ENCODE measurements around the gene SUGP1.
"Not testable (repeated sequence)": the region's sequence is repeated elsewhere in the genome, so short reads cannot be mapped to it uniquely, and the experiment has no call there.

Gene SUGP1

DNA sequence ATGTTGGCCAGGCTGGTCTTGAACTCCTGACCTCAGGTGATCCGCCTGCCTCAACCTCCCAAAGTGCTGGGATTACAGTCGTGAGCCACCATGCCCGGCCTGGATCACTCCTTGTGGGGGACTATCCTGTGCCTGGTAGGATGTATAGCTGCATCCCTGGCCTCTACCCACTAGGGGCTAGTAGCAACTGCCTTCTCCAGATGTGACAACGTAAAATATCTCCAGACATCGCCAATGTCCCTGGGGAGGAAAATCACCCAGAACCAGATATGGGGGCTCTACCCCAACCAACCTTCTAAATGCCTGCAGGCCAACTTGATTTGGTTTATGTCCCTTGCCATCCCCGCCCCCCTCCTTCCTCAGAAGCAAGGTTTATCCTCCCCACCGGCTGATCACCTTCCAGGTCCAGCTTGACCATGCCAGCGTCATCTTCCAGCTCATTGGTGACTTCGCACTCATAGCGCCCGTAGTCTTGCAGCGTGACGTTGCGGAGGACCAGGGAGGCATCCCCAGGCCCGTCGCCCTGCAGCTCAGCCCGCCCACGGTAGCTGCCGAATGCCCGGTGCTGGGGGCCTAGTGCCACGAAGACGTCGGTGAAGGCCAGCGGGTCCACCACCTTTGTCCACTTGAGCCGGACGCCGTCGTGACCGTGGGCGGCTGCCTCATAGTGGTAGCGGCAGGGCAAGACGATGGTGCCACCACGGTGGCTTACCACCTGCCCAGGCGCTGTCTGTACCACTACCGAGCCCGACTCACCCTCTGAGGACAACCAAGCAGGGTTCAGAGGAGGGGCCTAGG lies 59.7 kb downstream of the SUGP1 start:
- Histone ChIP-seq H3K4me1 (ENCODE audit: insufficient read depth, low read length) (no peaks in the 10 kb centered on the region), H3K9me3 (ENCODE audit: insufficient read depth, low read depth, low read length) (no peaks in the 10 kb centered on the region), H3K36me3 (ENCODE audit: insufficient read depth, low read length) (no peaks in the 10 kb centered on the region), H3K9ac (ENCODE audit: low read depth, low read length) (0 out of 2 replicates have a peak overlapping the region, but pooled peaks have one; percentile 30), H3K27ac (ENCODE audit: low read depth, low read length) (no peak overlapping the region), H3K27me3 (ENCODE audit: insufficient read depth, low read length) (peaks cover 33% of the 10 kb centered on the region), H3K4me3 (ENCODE audit: low read length) (peak overlapping the region; percentile 72)
- 80% methylated on average over 36 of the region's 36 CpGs for WGBS

DNA sequence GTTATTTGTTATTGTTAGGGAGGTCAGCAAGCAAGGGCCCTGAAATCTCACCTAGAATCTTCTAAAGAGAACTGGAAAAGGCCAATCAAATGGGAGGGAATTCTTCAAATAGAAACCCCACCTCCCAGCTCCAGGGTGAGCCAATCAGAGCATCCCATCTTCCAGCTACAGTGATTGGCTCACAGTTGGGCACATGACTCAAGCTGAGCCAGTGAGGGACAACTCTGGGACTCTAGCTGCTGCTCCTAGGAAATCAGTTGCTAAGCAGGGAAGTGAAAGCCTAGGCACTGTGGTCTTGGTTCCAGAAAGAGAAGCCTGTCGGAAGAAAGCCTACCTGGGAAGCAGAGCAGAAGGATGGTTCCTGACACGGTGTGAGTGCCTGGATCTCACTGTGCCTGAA lies 60.6 kb downstream of the SUGP1 start:
- WGBS: 84% methylated on average over 2 of the region's 2 CpGs
- Histone ChIP-seq H3K36me3 (ENCODE audit: insufficient read depth, low read length) (no peaks in the 10 kb centered on the region), H3K4me3 (ENCODE audit: low read length) (no peak overlapping the region), H3K9me3 (ENCODE audit: insufficient read depth, low read depth, low read length) (no peaks in the 10 kb centered on the region), H3K4me1 (ENCODE audit: insufficient read depth, low read length) (no peaks in the 10 kb centered on the region), H3K9ac (ENCODE audit: low read depth, low read length) (no peak overlapping the region), H3K27me3 (ENCODE audit: insufficient read depth, low read length) (peaks cover 33% of the 10 kb centered on the region), H3K27ac (ENCODE audit: low read depth, low read length) (no peak overlapping the region)

DNA sequence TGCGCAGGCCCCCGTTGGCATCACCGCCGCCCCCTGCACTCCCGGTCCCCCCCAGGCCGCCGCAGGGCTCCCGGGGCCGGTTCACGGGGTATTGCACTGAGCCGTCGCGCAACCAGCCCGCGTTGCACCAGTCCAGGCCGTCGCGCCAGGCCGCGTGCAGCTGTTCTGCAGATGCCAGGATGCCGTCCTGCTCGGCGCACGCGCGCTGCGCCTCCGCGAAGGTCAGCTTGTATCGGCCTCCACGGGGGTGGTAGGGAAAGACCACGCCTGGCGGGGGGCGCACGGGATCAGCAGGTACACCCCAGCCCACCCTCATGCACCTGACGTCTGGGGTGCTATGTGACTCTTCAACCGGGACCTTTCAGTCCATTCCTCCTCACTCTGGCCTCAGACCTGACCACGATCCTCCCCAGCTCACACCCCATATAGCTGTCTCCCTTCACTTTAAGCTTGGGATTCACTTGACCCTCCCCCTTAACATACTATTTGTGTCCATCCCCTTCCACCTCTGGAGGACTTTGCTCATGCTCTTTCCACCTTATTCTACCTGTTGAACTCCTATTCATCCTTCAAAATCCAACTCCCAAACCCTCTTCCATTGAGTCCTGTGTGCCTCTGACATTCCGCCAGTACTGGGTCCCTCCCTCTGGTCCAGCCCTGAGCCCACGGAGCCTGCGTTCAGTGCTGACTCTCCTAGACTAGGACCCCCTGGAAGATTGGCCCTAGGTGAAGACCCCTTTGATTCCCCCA lies 61.5 kb downstream of the SUGP1 start:
- Histone ChIP-seq H3K27me3 (ENCODE audit: insufficient read depth, low read length) (peaks cover 30% of the 10 kb centered on the region), H3K27ac (ENCODE audit: low read depth, low read length) (no peak overlapping the region), H3K4me1 (ENCODE audit: insufficient read depth, low read length) (no peaks in the 10 kb centered on the region), H3K36me3 (ENCODE audit: insufficient read depth, low read length) (no peaks in the 10 kb centered on the region), H3K9ac (ENCODE audit: low read depth, low read length) (no peak overlapping the region), H3K9me3 (ENCODE audit: insufficient read depth, low read depth, low read length) (no peaks in the 10 kb centered on the region), H3K4me3 (ENCODE audit: low read length) (no peak overlapping the region)
- WGBS: 96% methylated on average over 41 of the region's 41 CpGs

DNA sequence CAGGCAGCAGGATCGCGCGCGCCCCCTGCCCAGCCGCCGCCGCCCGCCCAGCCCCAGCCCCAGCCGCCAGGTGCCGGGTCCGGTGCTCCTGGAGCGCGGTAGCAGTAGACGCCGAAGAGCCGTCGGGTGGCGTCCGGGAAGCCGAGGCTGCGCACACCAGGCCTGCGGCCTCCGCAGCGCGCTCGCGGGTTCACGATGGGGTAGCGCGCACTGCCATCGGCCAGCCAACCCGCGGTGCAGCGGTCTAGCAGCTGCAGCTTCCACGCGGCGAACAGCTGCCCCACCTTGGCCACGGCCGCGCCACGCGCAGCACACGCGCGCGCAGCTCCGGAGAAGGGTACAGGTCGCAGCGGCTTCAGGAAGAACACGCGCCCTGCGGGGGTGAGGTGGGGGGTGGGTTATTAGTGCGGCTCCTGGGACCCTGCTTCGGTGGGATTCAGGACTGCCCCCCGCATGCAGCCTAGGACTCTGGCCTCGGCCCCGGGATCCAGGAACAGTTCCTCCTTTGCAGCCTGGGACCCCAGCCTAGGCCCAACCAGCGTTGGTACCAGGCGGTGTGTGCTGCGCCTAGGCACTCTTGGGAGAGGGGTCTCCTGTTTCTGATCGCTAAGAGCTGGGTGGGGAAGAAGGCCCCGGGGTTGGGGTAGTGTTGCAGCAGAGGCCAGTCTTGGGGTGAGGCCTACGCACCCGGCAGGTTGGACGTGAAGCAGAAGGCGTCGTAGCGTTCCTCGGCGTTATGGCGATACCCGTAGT lies 62.3 kb downstream of the SUGP1 start:
- H3K27ac ChIP-seq (ENCODE audit: low read depth, low read length): no peak overlapping the region
- H3K9me3 ChIP-seq (ENCODE audit: insufficient read depth, low read depth, low read length): no peaks in the 10 kb centered on the region
- H3K27me3 ChIP-seq (ENCODE audit: insufficient read depth, low read length): peaks cover 22% of the 10 kb centered on the region
- no peaks in the 10 kb centered on the region for H3K4me1 ChIP-seq (ENCODE audit: insufficient read depth, low read length)
- H3K4me3 ChIP-seq (ENCODE audit: low read length): no peak overlapping the region
- no peaks in the 10 kb centered on the region for H3K36me3 ChIP-seq (ENCODE audit: insufficient read depth, low read length)
- no peak overlapping the region for H3K9ac ChIP-seq (ENCODE audit: low read depth, low read length)
- 96% methylated on average over 72 of the region's 72 CpGs for WGBS

DNA sequence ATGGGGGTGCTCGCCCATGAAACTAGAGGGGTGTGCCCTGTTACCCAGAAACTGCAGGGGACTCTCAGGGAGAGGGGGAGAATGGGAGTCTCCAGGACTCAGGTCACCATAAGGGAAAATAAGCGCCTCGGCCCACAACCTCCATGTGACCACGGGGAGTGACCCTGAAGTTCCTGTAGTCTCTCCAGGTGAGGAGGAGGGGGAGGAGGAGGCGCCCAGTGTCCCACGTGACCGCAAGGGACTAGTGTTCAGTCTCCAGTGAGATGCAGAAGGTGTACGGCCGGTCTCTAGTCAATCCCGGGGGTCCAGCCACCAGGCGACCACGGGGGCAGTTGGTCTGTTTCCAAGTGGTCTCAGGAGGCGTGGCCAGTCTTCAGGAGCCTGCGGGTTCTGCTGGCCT lies 63.2 kb downstream of the SUGP1 start:
- no peaks in the 10 kb centered on the region for H3K9me3 ChIP-seq (ENCODE audit: insufficient read depth, low read depth, low read length)
- 90% methylated on average over 14 of the region's 14 CpGs for WGBS
- no peak overlapping the region for H3K4me3 ChIP-seq (ENCODE audit: low read length)
- H3K36me3 ChIP-seq (ENCODE audit: insufficient read depth, low read length): no peaks in the 10 kb centered on the region
- H3K4me1 ChIP-seq (ENCODE audit: insufficient read depth, low read length): no peaks in the 10 kb centered on the region
- peaks cover 17% of the 10 kb centered on the region for H3K27me3 ChIP-seq (ENCODE audit: insufficient read depth, low read length)
- H3K9ac ChIP-seq (ENCODE audit: low read depth, low read length): no peak overlapping the region
- H3K27ac ChIP-seq (ENCODE audit: low read depth, low read length): no peak overlapping the region

DNA sequence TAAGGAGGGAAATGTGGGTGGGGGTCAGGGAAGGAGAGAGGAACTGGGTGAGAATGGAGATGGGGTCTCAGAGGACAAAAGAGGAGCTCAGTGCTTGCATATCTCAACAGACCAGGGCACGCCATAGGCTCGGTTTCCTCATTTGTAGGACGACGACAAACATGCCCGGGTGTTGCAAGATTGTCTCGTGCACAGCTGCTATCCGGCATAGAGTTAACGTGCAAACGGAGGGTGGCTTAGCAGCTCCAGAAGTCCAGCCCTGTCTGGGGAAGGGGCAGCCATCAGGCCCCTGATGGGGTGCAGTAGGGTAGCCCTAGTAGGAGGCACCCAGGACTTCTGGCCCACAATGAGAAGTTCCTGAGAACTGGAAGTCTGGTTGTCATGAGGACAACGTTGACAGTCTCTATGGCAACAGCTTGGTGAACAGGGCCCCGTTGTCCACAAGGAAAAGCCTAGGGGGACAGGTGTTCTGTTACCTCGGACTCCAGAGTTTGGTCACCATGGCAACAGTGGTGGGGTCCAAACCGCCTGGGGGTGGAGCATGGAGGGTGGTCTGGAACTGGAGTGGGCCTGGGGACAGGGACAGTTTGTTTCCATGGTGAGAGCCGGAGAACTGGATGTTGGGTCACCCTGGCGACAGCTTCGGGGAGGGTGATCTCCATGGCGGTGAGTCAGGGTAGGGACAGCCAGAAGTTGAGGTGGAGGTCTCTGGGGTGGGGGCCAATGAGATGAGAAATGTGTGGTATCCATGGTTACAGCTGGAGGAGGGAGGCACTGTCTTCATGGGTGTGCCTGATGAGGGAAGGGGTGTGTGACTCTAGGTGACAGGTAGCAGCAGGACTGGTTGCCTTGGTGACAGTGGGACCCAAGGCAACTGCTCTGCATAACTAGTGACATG lies 64.0 kb downstream of the SUGP1 start:
- Histone ChIP-seq H3K36me3 (ENCODE audit: insufficient read depth, low read length) (no peaks in the 10 kb centered on the region), H3K9ac (ENCODE audit: low read depth, low read length) (no peak overlapping the region), H3K9me3 (ENCODE audit: insufficient read depth, low read depth, low read length) (no peaks in the 10 kb centered on the region), H3K27me3 (ENCODE audit: insufficient read depth, low read length) (peaks cover 20% of the 10 kb centered on the region), H3K27ac (ENCODE audit: low read depth, low read length) (no peak overlapping the region), H3K4me1 (ENCODE audit: insufficient read depth, low read length) (no peaks in the 10 kb centered on the region), H3K4me3 (ENCODE audit: low read length) (no peak overlapping the region)
- 80% methylated on average over 17 of the region's 17 CpGs for WGBS

DNA sequence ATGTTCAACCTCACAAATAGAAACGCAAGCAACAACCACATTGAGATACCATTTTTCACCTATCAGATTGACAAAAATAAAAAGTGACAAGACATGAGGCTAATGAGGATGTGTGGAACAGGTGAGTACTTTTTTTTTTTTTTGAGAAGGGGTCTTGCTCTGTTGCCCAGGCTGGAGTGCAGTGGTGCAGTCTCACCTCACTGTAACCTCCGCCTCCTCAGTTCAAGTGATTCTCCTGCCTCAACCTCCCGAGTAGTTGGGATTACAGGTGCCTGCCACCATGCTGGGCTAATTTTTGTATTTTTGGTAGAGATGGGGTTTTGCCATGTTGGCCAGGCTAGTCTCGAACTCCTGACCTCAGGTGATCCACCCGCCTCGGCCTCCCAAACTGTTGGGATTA lies 66.9 kb downstream of the SUGP1 start:
- H3K4me3 ChIP-seq (ENCODE audit: low read length); H3K9me3 ChIP-seq (ENCODE audit: insufficient read depth, low read depth, low read length); H3K9ac ChIP-seq (ENCODE audit: low read depth, low read length); H3K4me1 ChIP-seq (ENCODE audit: insufficient read depth, low read length); H3K36me3 ChIP-seq (ENCODE audit: insufficient read depth, low read length); H3K27ac ChIP-seq (ENCODE audit: low read depth, low read length): not testable (repeated sequence)
- WGBS: 95% methylated on average over 5 of the region's 6 CpGs
- peaks cover 29% of the 10 kb centered on the region for H3K27me3 ChIP-seq (ENCODE audit: insufficient read depth, low read length)

DNA sequence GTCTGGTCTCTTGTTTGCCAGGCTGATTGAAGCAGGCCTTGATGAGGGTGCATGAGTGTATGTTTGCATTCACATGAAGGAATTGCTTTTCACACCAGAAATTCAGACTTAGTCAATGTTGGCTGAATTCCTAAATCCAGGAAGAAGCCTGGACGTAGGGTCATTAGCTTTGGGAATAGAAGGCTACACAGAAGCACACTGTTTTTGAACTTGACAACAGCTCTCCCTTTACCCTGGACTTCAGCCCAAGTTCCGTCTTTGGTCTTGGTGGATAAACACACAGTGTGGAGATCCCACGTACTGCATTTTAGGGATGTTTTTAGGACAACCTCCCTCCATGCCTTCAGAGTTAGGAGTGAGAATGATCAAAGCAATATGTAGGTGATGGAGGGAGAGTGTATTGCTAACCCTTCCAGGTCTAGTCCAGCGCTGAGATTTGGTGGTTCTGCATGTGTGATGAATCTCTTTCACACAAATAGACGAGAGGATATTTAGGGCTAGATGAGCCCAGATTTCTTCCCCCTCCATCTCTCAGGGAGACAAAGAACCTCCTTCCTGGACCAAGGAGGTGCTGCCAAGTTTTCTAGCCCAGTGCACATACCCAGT lies 70.0 kb downstream of the SUGP1 start:
- WGBS: 84% methylated on average over 5 of the region's 5 CpGs
- H3K27me3 ChIP-seq (ENCODE audit: insufficient read depth, low read length): peaks cover 29% of the 10 kb centered on the region
- no peak overlapping the region for H3K4me3 ChIP-seq (ENCODE audit: low read length)
- H3K9me3 ChIP-seq (ENCODE audit: insufficient read depth, low read depth, low read length): no peaks in the 10 kb centered on the region
- H3K9ac ChIP-seq (ENCODE audit: low read depth, low read length): no peak overlapping the region
- no peaks in the 10 kb centered on the region for H3K4me1 ChIP-seq (ENCODE audit: insufficient read depth, low read length)
- H3K27ac ChIP-seq (ENCODE audit: low read depth, low read length): no peak overlapping the region
- H3K36me3 ChIP-seq (ENCODE audit: insufficient read depth, low read length): no peaks in the 10 kb centered on the region

DNA sequence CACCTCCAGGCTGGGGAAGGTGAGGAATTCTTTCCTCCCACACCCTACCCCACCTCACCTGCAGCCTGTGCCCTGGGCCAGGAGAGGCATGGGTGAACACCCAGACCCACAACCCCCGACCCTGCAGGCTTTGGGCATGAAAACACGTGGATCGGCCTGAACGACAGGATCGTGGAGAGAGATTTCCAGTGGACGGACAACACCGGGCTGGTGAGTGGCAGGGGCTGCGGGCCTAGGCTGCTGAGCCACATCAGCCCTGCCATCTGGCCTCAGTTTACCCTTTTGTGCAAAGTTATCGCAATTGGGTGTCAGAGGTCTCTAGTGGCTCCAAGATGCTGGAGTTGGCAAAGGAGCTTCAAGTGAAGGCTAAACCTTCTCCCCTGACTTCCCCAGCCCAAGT lies 79.8 kb downstream of the SUGP1 start:
- H3K36me3 ChIP-seq (ENCODE audit: insufficient read depth, low read length): no peaks in the 10 kb centered on the region
- WGBS: 85% methylated on average over 9 of the region's 9 CpGs
- no peak overlapping the region for H3K4me3 ChIP-seq (ENCODE audit: low read length)
- H3K9me3 ChIP-seq (ENCODE audit: insufficient read depth, low read depth, low read length): no peaks in the 10 kb centered on the region
- peaks cover 4% of the 10 kb centered on the region; the same call in 1 of the 2 replicates for H3K27me3 ChIP-seq (ENCODE audit: insufficient read depth, low read length)
- H3K27ac ChIP-seq (ENCODE audit: low read depth, low read length): no peak overlapping the region
- no peaks in the 10 kb centered on the region for H3K4me1 ChIP-seq (ENCODE audit: insufficient read depth, low read length)
- H3K9ac ChIP-seq (ENCODE audit: low read depth, low read length): no peak overlapping the region

DNA sequence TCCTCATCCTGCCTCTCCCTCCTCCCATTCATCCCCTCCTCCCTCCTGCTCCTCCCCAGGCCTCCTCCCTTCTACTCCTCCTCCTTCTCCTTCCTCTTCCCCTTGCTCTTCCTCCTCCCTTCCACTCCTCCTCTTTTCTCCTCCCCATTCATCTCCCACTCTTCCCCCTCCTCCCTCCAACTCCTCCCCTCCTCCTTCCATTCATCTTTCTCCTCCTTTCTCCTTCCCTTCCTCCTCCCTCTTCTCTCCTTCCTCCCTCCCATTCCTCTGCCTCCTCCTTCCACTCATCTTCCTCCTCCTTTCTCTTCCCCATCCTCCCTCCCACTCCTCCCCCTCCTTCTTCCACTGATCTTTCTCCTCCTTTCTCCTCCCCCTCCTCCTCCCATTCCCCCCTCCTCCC lies 80.6 kb downstream of the SUGP1 start:
- Histone ChIP-seq H3K9me3 (ENCODE audit: insufficient read depth, low read depth, low read length) (peaks cover 3% of the 10 kb centered on the region), H3K36me3 (ENCODE audit: insufficient read depth, low read length) (no peaks in the 10 kb centered on the region), H3K4me1 (ENCODE audit: insufficient read depth, low read length) (no peaks in the 10 kb centered on the region), H3K27ac (ENCODE audit: low read depth, low read length) (no peak overlapping the region), H3K4me3 (ENCODE audit: low read length) (no peak overlapping the region), H3K9ac (ENCODE audit: low read depth, low read length) (no peak overlapping the region), H3K27me3 (ENCODE audit: insufficient read depth, low read length) (peaks cover 4% of the 10 kb centered on the region; the same call in 1 of the 2 replicates)
